Nephron progenitor cell (in vitro differentiated cells): Measurements from ENCODE around the gene HLX.
A peak's percentile ranks its signal among the peaks of the same experiment; 100 is the strongest.

Experiments used
- DNase-seq: peaks from one replicate; pipeline ENCODE4 v3.0.0; 2021
- H3K27ac Mint-ChIP-seq: 2 replicates; pipeline ENCODE4 v1.8.0; 2021; ENCODE audit warnings: mild to moderate bottlenecking, moderate library complexity, mixed read lengths
- H3K27me3 Mint-ChIP-seq: 2 replicates; pipeline ENCODE4 v1.8.0; 2021; ENCODE audit warnings: mild to moderate bottlenecking, low read depth, mixed read lengths; ENCODE audit not compliant: poor library complexity
- H3K36me3 Mint-ChIP-seq: 2 replicates; pipeline ENCODE4 v1.8.0; 2021; ENCODE audit warnings: low read depth, mixed read lengths
- H3K4me1 Mint-ChIP-seq: 2 replicates; pipeline ENCODE4 v1.8.0; 2021; ENCODE audit warnings: mixed read lengths
- H3K4me3 Mint-ChIP-seq: 2 replicates; pipeline ENCODE4 v1.8.0; 2021; ENCODE audit warnings: mild to moderate bottlenecking, moderate library complexity, mixed read lengths
- H3K9me3 Mint-ChIP-seq: 2 replicates; pipeline ENCODE4 v1.8.0; 2021; ENCODE audit warnings: mild to moderate bottlenecking, moderate library complexity, mixed read lengths
- TF ChIP-seq, protein P1 (sequence below): fragments of 200-600 bp; sonication (generic); IDR thresholded peaks from 2 replicates; pipeline ENCODE4 v1.5.0; 2021; ENCODE audit warnings: antibody characterized with exemption

The HLX gene

DNA sequence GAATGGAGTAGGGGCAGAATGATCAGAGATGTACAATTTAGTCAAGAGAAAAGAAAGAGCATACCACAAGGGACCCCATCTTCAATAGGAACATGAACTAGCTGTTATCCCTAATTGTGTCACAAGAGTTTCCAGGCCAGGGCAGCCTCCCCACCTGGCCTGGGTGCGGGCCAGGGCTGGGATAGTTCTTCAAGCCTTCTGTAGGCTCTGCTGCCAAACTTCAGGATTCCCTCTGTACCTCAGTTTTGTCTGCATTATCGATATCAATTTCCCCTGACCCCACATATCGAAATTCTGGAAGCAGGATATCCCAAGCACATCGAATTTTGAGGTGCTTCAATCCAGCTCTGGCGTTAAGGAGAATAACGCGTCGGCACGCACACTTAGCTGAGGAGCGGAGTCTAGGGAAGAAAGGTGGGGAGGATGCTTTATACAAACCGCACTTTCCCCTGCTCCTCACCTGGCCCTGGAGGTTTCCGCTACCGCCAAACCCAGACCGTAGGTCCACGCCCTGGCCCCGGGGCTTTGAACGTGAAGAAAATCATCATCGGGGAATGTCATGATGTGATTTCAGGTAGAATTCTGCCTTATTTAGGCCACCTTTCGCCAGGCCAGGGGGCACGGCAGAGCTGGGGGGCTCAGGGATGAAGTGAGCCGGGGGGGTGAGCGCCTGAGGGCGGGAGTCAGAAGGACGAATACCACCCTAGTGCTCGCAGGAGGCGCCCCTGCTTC lies 7.4 kb downstream of the HLX start:
- TF ChIP-seq, protein P1, sequence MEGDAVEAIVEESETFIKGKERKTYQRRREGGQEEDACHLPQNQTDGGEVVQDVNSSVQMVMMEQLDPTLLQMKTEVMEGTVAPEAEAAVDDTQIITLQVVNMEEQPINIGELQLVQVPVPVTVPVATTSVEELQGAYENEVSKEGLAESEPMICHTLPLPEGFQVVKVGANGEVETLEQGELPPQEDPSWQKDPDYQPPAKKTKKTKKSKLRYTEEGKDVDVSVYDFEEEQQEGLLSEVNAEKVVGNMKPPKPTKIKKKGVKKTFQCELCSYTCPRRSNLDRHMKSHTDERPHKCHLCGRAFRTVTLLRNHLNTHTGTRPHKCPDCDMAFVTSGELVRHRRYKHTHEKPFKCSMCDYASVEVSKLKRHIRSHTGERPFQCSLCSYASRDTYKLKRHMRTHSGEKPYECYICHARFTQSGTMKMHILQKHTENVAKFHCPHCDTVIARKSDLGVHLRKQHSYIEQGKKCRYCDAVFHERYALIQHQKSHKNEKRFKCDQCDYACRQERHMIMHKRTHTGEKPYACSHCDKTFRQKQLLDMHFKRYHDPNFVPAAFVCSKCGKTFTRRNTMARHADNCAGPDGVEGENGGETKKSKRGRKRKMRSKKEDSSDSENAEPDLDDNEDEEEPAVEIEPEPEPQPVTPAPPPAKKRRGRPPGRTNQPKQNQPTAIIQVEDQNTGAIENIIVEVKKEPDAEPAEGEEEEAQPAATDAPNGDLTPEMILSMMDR = no peak
- peaks cover 5% of the 10 kb centered on the region for H3K36me3 Mint-ChIP-seq
- H3K9me3 Mint-ChIP-seq = peaks cover 5% of the 10 kb centered on the region
- no peak for DNase-seq
- H3K27ac Mint-ChIP-seq = no peak overlapping the region
- no peak overlapping the region for H3K4me3 Mint-ChIP-seq
- peaks cover 100% of the 10 kb centered on the region for H3K27me3 Mint-ChIP-seq
- peaks cover 64% of the 10 kb centered on the region for H3K4me1 Mint-ChIP-seq

DNA sequence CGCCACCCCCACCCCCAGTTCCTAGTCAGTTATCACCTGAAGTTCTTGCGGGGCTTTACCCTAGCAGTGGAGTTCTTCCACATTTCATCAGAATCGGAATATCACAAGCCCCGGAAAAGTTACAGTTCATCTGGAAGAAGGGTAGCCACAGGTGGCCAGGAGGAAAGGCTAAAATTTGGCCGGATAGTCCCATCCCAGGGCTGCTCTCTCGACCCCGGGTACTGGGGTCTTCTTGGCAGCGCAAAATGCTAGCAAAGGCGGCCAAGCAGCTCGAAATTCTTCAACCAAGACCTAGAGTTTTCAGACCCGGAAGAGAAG lies 7.9 kb downstream of the HLX start:
- peaks cover 10% of the 10 kb centered on the region for H3K9me3 Mint-ChIP-seq
- TF ChIP-seq, protein P1 = no peak
- peak overlapping the region; percentile 75 for H3K4me3 Mint-ChIP-seq
- no peak overlapping the region for H3K27ac Mint-ChIP-seq
- no peak for DNase-seq
- H3K27me3 Mint-ChIP-seq = peaks cover 100% of the 10 kb centered on the region
- peaks cover 64% of the 10 kb centered on the region for H3K4me1 Mint-ChIP-seq
- peaks cover 3% of the 10 kb centered on the region for H3K36me3 Mint-ChIP-seq

DNA sequence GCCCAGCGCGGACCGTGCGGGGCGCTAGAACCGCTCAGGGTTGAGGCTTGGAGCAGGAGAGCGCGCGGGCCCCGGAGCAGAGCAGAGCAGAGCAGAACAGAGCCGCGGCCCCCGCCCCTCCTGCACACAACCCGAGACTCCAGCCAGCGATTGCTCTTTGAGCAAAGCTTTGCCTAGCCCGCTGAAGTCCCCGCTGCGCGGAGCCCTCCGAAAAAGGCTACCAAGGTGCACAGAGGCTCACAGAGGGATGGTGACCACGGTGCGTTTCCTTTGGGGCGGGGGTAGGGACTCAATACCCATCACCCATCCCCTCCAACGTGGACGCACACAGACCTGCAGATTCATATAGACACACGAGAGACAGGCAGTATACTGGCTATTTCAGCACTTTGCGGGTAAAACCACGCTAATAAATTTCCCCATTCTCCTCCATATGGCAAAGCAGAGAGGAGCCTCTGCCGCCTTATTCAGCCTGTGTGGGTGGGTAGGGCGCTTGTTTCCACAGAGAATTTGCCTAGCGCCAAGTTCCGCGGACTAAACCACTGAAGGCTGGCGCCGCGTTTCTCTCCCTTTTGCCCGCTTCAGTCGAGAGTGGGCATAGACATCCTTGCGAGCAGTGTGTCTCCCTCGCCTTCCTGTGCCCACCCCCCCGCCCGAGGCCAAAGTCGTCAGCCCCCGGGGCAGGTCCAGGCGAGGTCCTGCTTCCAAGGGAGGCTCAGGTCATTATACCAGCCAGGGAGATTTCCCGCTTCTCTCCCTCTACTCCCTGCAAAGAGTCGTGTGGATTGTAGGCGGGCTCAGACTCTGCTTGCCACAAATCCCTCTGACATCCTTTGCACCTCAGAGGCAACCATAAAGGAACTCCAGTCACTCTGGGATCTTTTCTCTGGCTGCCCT lies 8.5 kb downstream of the HLX start:
- peak; percentile 70 for DNase-seq
- H3K27ac Mint-ChIP-seq = no peak overlapping the region
- H3K4me1 Mint-ChIP-seq = peaks cover 65% of the 10 kb centered on the region
- peaks cover 100% of the 10 kb centered on the region for H3K27me3 Mint-ChIP-seq
- H3K36me3 Mint-ChIP-seq = no peaks in the 10 kb centered on the region
- peak overlapping the region; percentile 75 for H3K4me3 Mint-ChIP-seq
- H3K9me3 Mint-ChIP-seq = peaks cover 14% of the 10 kb centered on the region
- TF ChIP-seq, protein P1 = no peak

DNA sequence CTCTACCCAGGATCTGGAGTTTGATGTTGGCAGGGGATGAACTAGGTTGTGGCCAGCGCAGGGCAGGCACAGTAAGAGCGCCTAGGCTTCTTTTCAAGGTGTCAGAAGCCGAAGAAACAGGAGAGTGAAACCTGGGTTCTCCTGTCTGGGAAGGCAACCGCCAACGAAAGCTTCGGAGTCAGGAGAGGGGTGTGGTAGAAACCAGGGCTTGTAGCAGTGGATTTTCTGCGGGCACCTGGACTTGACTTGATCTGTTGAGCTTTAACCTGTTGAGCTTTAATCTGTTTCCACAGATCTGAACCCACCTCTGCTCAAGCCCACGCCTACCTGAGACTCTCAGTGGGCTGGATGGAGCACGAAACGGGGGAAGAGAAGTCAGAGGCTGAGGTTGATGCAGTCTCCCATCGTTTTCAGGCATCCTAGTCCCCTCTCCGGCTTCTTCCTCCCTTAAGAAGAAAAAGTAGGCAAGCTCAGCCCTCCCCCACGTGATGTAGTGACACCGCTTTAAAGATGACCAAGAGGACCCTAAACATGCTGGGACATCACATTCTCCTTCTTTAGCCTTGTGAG lies 9.3 kb downstream of the HLX start:
- H3K4me3 Mint-ChIP-seq = peak overlapping the region; percentile 66
- H3K36me3 Mint-ChIP-seq = no peaks in the 10 kb centered on the region

DNA sequence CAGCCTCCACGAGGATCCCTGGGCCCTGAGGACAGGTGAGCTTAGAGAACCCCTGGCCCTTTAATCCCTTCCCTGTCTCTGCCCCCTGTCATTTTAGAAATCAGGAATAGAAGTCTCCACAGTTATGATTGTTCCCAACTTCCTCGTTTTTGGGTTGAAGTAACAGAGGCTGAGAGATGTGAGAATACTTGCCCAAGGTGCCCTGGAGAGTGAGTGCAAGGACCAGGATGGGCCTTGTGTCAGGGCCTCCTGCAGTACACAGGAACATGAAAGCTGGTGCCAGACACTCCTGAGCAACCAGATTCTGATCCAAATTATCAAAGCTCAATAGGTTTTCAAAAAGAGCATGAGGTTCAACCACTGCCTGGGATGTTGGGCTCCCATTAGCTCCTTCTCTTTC lies 10.1 kb downstream of the HLX start:
- Mint-ChIP-seq H3K27me3 (peaks cover 100% of the 10 kb centered on the region), H3K9me3 (peaks cover 18% of the 10 kb centered on the region), H3K36me3 (no peaks in the 10 kb centered on the region), H3K4me3 (no peak overlapping the region), H3K27ac (no peak overlapping the region), H3K4me1 (peaks cover 66% of the 10 kb centered on the region)
- TF ChIP-seq, protein P1 = no peak
- no peak for DNase-seq

More for the DNA sequence above, 9.3 kb downstream of the HLX start:
- TF ChIP-seq, protein P1 = no peak
- Mint-ChIP-seq H3K27me3 (peaks cover 100% of the 10 kb centered on the region), H3K27ac (no peak overlapping the region), H3K9me3 (peaks cover 18% of the 10 kb centered on the region), H3K4me1 (peaks cover 68% of the 10 kb centered on the region)
- no peak for DNase-seq
